ENCODE data around the gene NR1I3.

DNA sequence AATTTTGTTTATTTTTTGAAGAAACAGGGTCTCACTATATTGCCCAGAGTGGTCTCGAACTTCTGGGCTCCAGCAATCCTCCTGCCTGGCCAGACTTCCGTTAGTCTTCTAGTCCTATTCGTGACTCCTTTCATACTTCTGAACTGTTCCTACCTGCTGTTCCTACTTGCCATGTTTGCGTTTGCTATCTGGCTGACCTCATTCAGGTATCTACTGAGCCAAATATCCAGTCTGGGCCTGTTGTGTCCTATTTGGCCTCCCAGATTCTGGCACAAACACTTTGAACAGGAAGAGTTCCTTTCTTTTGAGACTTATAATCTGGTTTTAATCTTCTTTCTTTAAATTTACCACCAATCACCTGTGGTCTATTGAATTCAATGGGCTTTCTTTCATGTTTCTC lies 6.9 kb upstream of the NR1I3 start:
- TF ChIP-seq, protein P1, sequence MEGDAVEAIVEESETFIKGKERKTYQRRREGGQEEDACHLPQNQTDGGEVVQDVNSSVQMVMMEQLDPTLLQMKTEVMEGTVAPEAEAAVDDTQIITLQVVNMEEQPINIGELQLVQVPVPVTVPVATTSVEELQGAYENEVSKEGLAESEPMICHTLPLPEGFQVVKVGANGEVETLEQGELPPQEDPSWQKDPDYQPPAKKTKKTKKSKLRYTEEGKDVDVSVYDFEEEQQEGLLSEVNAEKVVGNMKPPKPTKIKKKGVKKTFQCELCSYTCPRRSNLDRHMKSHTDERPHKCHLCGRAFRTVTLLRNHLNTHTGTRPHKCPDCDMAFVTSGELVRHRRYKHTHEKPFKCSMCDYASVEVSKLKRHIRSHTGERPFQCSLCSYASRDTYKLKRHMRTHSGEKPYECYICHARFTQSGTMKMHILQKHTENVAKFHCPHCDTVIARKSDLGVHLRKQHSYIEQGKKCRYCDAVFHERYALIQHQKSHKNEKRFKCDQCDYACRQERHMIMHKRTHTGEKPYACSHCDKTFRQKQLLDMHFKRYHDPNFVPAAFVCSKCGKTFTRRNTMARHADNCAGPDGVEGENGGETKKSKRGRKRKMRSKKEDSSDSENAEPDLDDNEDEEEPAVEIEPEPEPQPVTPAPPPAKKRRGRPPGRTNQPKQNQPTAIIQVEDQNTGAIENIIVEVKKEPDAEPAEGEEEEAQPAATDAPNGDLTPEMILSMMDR (conservative IDR thresholded peaks at IDR 0.05) = no peak
- TF ChIP-seq EZH2 (IDR thresholded peaks at IDR 0.05; ENCODE audit: low read depth) = no peak

All from PC-9 (cell line).